Transverse colon (tissue), 4 donors: Measurements from ENCODE around the gene ITGA11. TPM values are rescaled to one million over a fixed set of nuclear protein-coding genes. Genes with fewer than 3 reads are reported as not detected.

Experiments used
- DNase-seq: peaks from one replicate; pipeline ENCODE4 v3.0.0-alpha.2; 2019
- H3K27ac ChIP-seq, 4 donors: fragments of 200-600 bp; sonication (generic); 2 replicates each; pipeline ENCODE4 v1.5.1; 2016 to 2018; ENCODE audit warnings: inconsistent platforms in 4 of 4
- H3K27me3 ChIP-seq: fragments of 200-600 bp; sonication (generic); 2 replicates; pipeline ENCODE4 v1.5.1; 2017; ENCODE audit warnings: inconsistent platforms
- H3K36me3 ChIP-seq, 4 donors: fragments of 200-600 bp; sonication (generic); 2 replicates each; pipeline ENCODE4 v1.5.1; 2017 to 2019; ENCODE audit warnings: inconsistent platforms in 4 of 4
- H3K4me1 ChIP-seq, 4 donors: fragments of 200-600 bp; sonication (generic); 2 replicates each; pipeline ENCODE4 v1.5.1; 2017 to 2020; ENCODE audit warnings: inconsistent platforms in 4 of 4
- H3K4me3 ChIP-seq, 4 donors: fragments of 200-600 bp; sonication (generic); 1 replicate in 1 of 4; 2 replicates in 3 of 4; pipeline versions ENCODE4 v1.5.1 to v1.6.1; 2017 to 2019; ENCODE audit warnings: inconsistent platforms in 4 of 4
- H3K9me3 ChIP-seq, 2 donors: fragments of 200-600 bp; sonication (generic); 2 replicates each; pipeline ENCODE4 v1.5.1; 2017 to 2019; ENCODE audit warnings: inconsistent platforms in 2 of 2
- CTCF ChIP-seq, 5 experiments: fragments of 200-600 bp in 3 of 5; fragments of 450-650 bp in 2 of 5; sonication (generic) in 3 of 5; IDR thresholded peaks; 1 replicate in 2 of 5; 2 replicates in 3 of 5; pipeline ENCODE4 v1.5.1; 2016 to 2017; ENCODE audit warnings: antibody characterized with exemption in 5 of 5, inconsistent platforms in 3 of 5, mild to moderate bottlenecking in 2 of 5, moderate library complexity in 1 of 5
- EP300 ChIP-seq: sonication (generic); formaldehyde crosslinking; IDR thresholded peaks from one replicate; pipeline ENCODE4 v1.6.1; 2017; ENCODE audit warnings: antibody characterized with exemption, low read depth
- POLR2A ChIP-seq: fragments of 450-650 bp; IDR thresholded peaks from one replicate; pipeline ENCODE4 v1.6.1; 2016; ENCODE audit warnings: antibody characterized with exemption, mild to moderate bottlenecking, moderate library complexity
- POLR2AphosphoS5 ChIP-seq, 3 donors: sonication (generic); formaldehyde crosslinking; IDR thresholded peaks; one replicate each; pipeline ENCODE4 v1.6.1; 2016; ENCODE audit warnings: antibody characterized with exemption in 3 of 3
- WGBS, 2 donors: methylation state at CpG; one replicate each; pipeline ENCODE4 v1.1.5; 2018; ENCODE audit warnings: low coverage in 1 of 2; 5-methylcytosine and 5-hydroxymethylcytosine counted together
- in situ Hi-C, 4 donors: fragments of 200-750 bp; cut with MboI; loops; one replicate each; pipeline versions ENCODE4 v1.15.0 to v1.15.1; 2017; ENCODE audit warnings: low sequenced_read_pairs in 3 of 4, low pct_ligation_motif_present in 1 of 4, low pct_unique_long_range_greater_than_20kb in 1 of 4
- intact Hi-C: fragments of 100-400 bp; cut with DNase I; formaldehyde crosslinking; loops from one replicate; pipeline ENCODE4 v1.15.1; 2023; ENCODE audit warnings: low total_unique reads
- total RNA-seq, 4 donors: library from RNA; depleted of rRNA; stranded (reverse); fragments of >200 nt; gene quantifications; one replicate each; pipeline ENCODE4 v1.1.0, GENCODE V29; 2016

The ITGA11 gene
- total RNA-seq, 4 donors from 2014 or later: 0.37 to 3.2 (median 1.1) TPM

GRCh38 chr15:68278595-68279405 lies 153.2 kb downstream of the ITGA11 start:
- Histone ChIP-seq H3K27ac (peak overlapping the region; percentile 97 to 99 (median 98)), H3K36me3 (no peaks in the 10 kb centered on the region), H3K9me3 (no peaks in the 10 kb centered on the region), H3K4me1 (peaks cover 17 to 52% (median 40%) of the 10 kb centered on the region in 4 donors), H3K4me3 (peak overlapping the region; percentile 53 to 89 (median 76)), H3K27me3 (no peaks in the 10 kb centered on the region)
- in situ Hi-C loops (no loop called here), intact Hi-C loops (no loop called here)
- no peak for TF ChIP-seq POLR2A
- no peak for TF ChIP-seq POLR2AphosphoS5 (IDR thresholded peaks at IDR 0.05)
- TF ChIP-seq CTCF (IDR thresholded peaks at IDR 0.05): no peak
- no peak for TF ChIP-seq EP300
- DNase-seq: no peak
- WGBS, 2 donors: 1% methylated on average over 23 of the region's 23 CpGs; no CpG with 5 or more reads in 1 of the 2 donors

GRCh38 chr15:68278345-68278594 lies 153.7 kb downstream of the ITGA11 start:
- in situ Hi-C loops (no loop called here), intact Hi-C loops (no loop called here)
- TF ChIP-seq POLR2AphosphoS5 (IDR thresholded peaks at IDR 0.05): no peak
- peak in 4 of 5 experiments; percentile 2 to 42 (median 28) for TF ChIP-seq CTCF (IDR thresholded peaks at IDR 0.05)
- Histone ChIP-seq H3K27ac (peak overlapping the region; percentile 97 to 99 (median 98)), H3K27me3 (no peaks in the 10 kb centered on the region), H3K9me3 (no peaks in the 10 kb centered on the region), H3K4me3 (peak overlapping the region; percentile 53 to 89 (median 76)), H3K4me1 (peaks cover 17 to 52% (median 40%) of the 10 kb centered on the region in 4 donors), H3K36me3 (no peaks in the 10 kb centered on the region)
- DNase-seq: no peak
- WGBS, 2 donors: 0% methylated on average over 19 of the region's 22 CpGs; no CpG with 5 or more reads in 1 of the 2 donors

- H3K4me1 ChIP-seq: peaks cover 17 to 48% (median 40%) of the 10 kb centered on the region in 4 donors
- intact Hi-C loops (no loop called here), in situ Hi-C loops (no loop called here)
- H3K36me3 ChIP-seq: no peaks in the 10 kb centered on the region
- H3K9me3 ChIP-seq: no peaks in the 10 kb centered on the region
- peak within 1 kb of the TSS; percentile 97 to 99 (median 98) for H3K27ac ChIP-seq
- WGBS, 2 donors: 2% methylated on average over 27 of the region's 85 CpGs; no CpG with 5 or more reads in 1 of the 2 donors
- no peaks in the 10 kb centered on the region for H3K27me3 ChIP-seq
- H3K4me3 ChIP-seq: peak within 1 kb of the TSS; percentile 53 to 89 (median 76)
- TF ChIP-seq POLR2A: peak; percentile 86
- TF ChIP-seq POLR2AphosphoS5 (IDR thresholded peaks at IDR 0.05): peak; percentile 68 to 89 (median 82)
- TF ChIP-seq CTCF (IDR thresholded peaks at IDR 0.05): peak in 2 of 5 experiments; percentile 30 to 65
- no peak for TF ChIP-seq EP300
- DNase-seq: peak; percentile 92
Measured at GRCh38 chr15:68277603-68278344, 154.2 kb downstream of the ITGA11 start, which contains the start of gene FEM1B. TSS of gene FEM1B (plus strand) at chr15:68277745. CDS start at chr15:68278418, 673 bp downstream.

- Histone ChIP-seq H3K4me3 (peak overlapping the region; percentile 53 to 89 (median 76)), H3K36me3 (no peaks in the 10 kb centered on the region), H3K4me1 (peaks cover 17 to 45% (median 40%) of the 10 kb centered on the region in 4 donors), H3K27ac (peak overlapping the region; percentile 97 to 99 (median 98)), H3K27me3 (no peaks in the 10 kb centered on the region), H3K9me3 (no peaks in the 10 kb centered on the region)
- DNase-seq: peak; percentile 46
- in situ Hi-C loops (no loop called here), intact Hi-C loops (no loop called here)
- WGBS, 2 donors: 0 to 1% methylated on average over 10 to 25 of the region's 25 CpGs
- TF ChIP-seq CTCF (IDR thresholded peaks at IDR 0.05) (no peak), EP300 (peak; percentile 2)
Measured at GRCh38 chr15:68277131-68277602, 154.8 kb downstream of the ITGA11 start.
